Cardiac septum (tissue), 1 donor: ENCODE results near the gene PRB3. TPM values are rescaled to one million over a fixed set of nuclear protein-coding genes. Genes with fewer than 3 reads are reported as not detected.

Experiments
- DNase-seq: peaks from one replicate; pipeline ENCODE4 v3.0.0-alpha.2; 2020; ENCODE audit warnings: low spot score
- intact Hi-C: fragments of 100-400 bp; cut with DNase I; formaldehyde crosslinking; loops from one replicate; pipeline ENCODE4 v1.14.0; 2022
- long read RNA-seq: library from polyadenylated mRNA; unstranded; transcript quantifications from one replicate; pipeline ENCODE4 v2.0.0, GENCODE V29; 2021
- total RNA-seq: library from RNA; stranded (reverse); fragmentation: NEBNext Ultra II Directional; extraction: Animal tissue kit (Norgen Biotek cat#: 25700); gene quantifications from one replicate; pipeline ENCODE4 v1.2.1, GENCODE V29; 2021
- donor health status: DM: no; HTN: no; CAD: no.

The PRB3 gene
- total RNA-seq = not detected
- long read RNA-seq = 0 reads

DNA sequence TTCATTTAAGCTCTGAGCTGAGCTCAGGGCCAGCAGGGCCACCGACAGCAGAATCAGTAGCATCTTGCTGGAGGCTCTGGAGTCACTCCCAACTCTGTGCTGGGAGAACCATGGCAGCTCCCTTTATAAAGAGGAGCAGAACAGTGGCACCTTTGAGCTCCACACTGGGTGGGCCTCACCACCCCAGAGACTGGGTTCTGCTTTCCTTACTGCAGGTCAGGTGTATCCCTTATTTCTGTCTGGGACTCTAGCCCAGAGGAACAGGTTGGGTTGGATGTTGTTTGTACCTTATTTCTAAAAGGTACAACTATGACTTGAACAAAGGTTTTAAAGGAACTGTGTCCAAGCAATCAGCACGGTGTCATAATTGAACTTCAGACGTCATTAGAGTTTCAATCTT is at the start of gene PRB3:
Gene PRB3 (minus strand): TSS at position 101 of the 400 bp plus-strand sequence. CDS start 38 bp downstream, at position 63.
- DNase-seq = no peak
- intact Hi-C loops = no loop called here

DNA sequence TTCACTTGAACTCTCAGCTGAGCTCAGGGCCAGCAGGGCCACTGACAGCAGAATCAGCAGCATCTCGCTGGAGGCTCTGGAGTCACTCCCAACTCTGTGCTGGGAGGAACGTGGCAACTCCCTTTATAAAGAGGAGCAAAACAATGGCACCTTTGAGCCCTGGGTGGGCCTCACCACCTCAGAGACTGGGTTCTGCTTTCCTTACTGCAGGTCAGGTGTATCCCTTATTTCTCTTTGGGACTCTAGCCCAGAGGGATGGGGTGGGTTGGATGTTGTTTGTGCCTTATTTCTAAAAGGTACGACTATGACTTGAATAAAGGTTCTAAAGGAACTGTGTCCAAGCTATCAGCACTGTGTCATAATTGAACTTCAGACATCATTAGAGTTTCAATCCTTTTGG is 40.8 kb upstream of the PRB3 start, which contains the start of gene PRB4:
Gene PRB4 (minus strand): TSS at position 101 of the 400 bp plus-strand sequence. CDS start 38 bp downstream, at position 63.
- intact Hi-C loops = no loop called here
- DNase-seq = no peak

DNA sequence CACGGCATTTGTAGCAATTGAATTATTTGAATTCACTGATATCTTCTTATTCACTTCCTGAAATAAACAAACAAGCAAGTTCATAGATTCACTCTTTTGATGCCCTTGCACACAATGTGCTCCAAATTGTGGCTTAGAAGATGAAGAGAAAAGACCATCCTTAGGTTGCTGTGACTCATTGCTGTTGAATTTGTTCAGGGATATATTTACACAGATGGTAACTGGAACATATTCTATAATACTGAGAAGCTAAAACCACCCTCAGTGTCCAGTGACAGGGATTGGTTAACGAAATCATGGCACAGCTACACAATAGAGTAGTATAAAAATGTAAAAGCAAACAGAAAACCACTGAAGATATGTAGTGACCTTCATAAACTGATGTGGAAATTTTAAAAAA is 37.6 kb upstream of the PRB3 start:
- intact Hi-C loops = no loop called here

DNA sequence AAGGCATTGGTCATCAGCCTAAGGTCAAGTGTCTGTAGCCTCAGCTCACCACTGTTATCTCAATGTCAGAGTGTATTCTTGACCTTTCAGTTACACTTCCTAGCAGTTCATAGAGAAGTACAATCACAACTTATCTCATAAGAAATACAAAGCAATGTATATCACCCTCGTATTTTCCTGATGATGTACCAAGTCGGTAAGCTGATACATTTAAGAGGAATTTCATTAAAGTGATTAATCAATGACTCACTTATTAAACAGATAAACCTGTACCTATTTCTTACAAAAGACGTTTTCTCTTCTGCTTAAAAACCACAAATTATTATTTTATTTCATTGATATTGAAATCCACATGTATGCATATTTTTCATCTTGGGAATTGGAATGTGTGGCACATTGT is 3.9 kb upstream of the PRB3 start:
- intact Hi-C loops = no loop called here
- DNase-seq = no peak

More for the DNA sequence above, 37.6 kb upstream of the PRB3 start:
- DNase-seq = no peak

DNA sequence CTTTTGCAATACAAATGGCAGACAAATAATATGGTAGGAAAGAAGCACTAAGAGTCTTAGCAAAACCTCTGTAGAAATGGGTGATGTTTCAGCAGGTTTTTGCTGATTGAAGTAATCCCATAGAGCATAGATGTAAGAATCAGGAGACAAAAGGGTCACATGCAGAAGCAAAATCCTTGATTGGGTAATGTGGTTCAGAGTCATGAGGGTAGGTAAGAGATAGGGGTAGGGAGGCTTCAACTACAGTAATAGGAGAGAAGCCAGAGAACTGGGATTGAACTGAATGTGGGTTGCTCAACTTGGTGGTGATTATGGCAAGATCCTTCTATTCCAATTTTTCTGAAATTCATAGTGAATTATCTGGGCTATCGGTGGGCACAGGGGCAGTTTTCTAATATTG is 5.0 kb downstream of the PRB3 start:
- DNase-seq = no peak
- intact Hi-C loops = no loop called here

DNA sequence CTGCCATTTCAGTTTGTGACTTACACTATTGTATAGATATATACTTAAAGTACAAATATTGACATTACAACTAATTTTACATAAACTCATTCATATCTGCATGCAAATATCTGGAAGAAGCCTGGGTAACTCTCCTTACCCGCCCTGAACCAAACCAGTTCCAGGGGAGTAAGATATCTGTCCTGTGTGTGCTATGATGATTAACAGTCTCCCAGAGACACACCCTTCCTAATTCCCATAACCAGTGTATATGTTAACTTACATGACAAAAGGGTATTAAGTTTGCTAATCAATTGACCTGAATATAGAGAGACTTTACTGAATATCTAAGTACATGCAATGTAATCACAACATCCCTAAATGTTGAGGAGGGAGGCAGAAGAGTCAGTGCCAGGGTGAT is 23.0 kb downstream of the PRB3 start:
- DNase-seq = no peak
- intact Hi-C loops = no loop called here

DNA sequence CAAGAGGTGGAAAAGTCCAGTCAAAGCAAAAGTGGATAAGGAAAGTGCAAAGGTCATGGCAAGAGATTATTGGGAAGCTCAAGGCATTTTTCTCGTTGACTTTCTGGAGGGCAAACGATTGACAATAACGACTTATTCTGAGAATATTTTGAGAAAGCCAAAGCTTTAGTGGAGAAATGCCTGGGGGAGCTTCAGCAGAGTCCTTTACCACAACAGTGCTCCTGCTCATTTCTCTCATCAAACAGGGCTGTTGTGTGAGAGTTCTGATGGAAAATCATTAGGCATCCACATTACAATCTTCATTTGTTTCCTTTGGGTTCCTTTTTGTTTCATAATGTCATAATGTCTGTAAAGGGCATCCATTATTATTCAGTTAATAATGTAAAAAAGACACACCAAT is 26.9 kb downstream of the PRB3 start:
- intact Hi-C loops = no loop called here
- DNase-seq = no peak

DNA sequence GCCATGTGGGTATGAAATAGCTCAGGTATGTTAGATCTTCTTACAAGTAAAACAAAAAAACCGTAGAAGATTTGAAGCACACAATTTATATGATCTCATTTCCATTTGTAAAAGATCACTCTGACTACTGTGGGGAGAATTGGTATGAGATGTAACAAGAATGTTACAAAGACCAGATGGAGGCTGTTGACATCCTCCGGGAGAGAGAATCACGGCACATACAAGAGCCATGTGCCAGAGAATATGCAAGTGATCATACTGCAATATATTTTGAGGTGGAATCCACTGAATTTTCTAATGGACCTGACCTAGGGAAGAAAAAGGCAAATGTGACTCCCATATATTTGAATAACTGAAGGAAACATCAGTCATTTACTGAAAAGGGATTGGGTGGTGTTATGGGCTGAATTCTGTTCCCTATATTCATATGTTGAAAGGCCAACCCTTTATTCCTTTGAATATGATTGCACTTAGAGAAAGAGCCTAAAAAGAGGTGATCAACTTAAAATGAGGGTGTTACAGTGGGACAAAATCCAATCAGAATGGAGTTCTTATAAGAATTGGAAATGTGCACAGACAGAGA is 29.1 kb downstream of the PRB3 start:
- intact Hi-C loops = no loop called here
- no peak for DNase-seq

DNA sequence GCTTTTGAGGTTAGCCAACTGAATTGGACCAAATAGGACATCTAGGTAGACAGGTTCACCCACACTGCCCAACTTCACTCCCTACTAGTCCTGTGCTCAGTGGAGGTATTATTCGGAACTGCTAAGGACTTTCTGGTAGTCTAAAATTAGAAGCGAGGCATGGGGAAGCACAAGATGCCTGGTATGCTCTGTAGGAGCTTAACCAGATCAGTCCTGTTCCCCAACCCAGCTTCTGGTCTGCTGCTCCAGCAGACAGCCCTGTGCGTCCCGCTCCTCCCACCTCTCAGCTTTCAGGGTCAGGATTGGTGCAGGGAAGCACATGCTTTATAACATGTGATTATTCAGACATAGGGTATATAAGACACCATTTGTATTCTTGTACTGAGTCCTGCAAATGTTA is 31.2 kb downstream of the PRB3 start:
- intact Hi-C loops = loop anchor here (10.0 kb wide), 1 partner anchor 247 kb away; no protein-coding TSS in a partner anchor
- no peak for DNase-seq

DNA sequence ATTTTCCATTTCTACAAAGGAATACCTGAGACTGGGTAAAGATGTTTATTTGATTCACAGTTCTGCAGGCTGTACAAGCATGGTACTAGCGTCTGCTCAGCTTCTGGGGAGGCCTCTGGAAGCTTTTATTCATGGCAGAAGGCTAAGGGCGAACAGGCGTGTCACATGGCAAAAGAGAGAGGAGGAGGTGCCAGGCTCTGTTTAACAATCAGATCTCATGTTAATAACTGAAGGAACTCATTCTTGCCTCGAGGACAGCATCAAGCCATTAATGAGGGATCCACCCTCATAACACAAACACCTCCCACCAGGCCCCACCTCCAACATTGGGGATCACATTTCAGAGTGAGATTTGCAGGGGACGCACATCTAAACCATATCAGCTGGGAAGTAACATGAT is 36.0 kb downstream of the PRB3 start:
- intact Hi-C loops = loop anchor here (10.0 kb wide), 1 partner anchor 251 kb away; no protein-coding TSS in a partner anchor
- DNase-seq = no peak

DNA sequence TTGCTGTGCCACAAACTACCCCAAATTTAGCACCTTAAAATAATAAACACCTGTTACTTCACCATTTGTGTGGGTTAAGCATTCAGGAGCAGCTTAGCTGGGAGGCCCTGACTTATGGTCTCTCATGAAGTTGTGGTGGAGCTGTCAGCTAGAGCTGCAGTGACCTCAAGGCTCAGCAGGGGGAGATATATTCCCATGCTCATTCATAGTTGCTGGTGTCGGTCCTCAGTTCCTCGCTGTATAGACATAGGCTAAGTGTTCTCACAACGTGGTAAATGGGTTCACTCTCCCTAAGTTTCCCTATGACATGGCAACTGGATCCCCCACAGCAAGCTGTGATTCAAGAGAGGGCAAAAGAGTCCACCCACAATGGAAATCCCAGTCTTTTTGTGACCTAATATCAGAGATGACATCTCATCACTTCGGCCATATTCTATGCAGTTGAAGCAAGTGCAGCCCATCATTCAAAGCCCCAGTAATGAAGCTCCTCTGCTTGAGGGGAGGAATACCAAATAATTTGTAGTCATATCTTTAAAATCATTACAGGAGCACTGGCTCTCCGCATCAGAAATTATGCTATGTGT is 41.1 kb downstream of the PRB3 start:
- intact Hi-C loops = no loop called here
- no peak for DNase-seq

DNA sequence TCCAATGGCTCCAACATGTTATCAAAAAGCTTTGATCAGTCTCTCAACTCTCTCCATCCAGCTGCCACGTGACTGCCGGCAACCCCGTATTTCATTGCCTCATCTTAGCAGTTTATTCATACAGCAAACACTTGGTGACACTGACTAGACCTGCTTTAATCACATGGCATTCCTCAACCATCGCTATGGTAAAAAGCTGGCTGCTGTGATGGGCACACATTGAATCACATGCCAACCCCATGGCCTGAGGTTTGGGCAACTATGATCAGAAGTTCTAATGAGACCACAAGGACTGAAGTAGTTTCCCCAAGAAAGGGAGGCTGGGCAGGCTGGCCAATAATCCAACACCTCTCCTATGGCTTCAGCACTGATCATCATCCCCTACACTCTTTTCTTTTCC is 42.1 kb downstream of the PRB3 start:
- no peak for DNase-seq
- intact Hi-C loops = no loop called here

Other genes starting within 250 kb of the PRB3 start
- gene TAS2R19, start 247.1 kb downstream of the PRB3 start, total RNA-seq = 1.5 TPM
- gene TAS2R31, start 238.3 kb downstream of the PRB3 start, total RNA-seq = 2.1 TPM
- 0.78 TPM for gene TAS2R46, start 207.4 kb downstream of the PRB3 start, total RNA-seq
- 0.32 TPM for gene TAS2R43, start 177.4 kb downstream of the PRB3 start, total RNA-seq
- 2.2 TPM for gene TAS2R30, start 135.1 kb downstream of the PRB3 start, total RNA-seq
- 22.1 TPM for gene SMIM10L1, start 98.5 kb downstream of the PRB3 start, total RNA-seq
- gene TAS2R42, start 82.8 kb downstream of the PRB3 start, total RNA-seq = not detected
- gene PRB4, start 40.7 kb upstream of the PRB3 start, total RNA-seq = not detected
- not detected for gene PRB2, start 125.9 kb upstream of the PRB3 start, total RNA-seq